Activated CD4-positive, alpha-beta T cell treated with anti-CD3 and anti-CD28 coated beads for 36 hours (primary cell): ENCODE results near the gene ANKRD6. TPM values are rescaled to one million over a fixed set of nuclear protein-coding genes. Genes with fewer than 3 reads are reported as not detected.

ENCODE experiments used
- ATAC-seq: fragments of 200-7000 bp; cut with Tn5 transposase; one replicate; pipeline ENCODE4 v1.10.0; 2021; ENCODE audit warnings: mild to moderate bottlenecking, moderate library complexity
- CTCF ChIA-PET: fragments of 350-600 bp; sonication (Branson Sonifier 250); formaldehyde crosslinking; loops from one replicate; lab custom pipeline; 2021; ENCODE audit warnings: antibody characterized with exemption; lab: Charles Lee
- POLR2A ChIA-PET: fragments of 350-600 bp; sonication (Branson Sonifier 250); formaldehyde crosslinking; loops from one replicate; lab custom pipeline; 2021; ENCODE audit warnings: antibody characterized with exemption, inconsistent platforms; lab: Charles Lee
- DNase-seq: peaks from one replicate; pipeline ENCODE4 v3.0.0-alpha.2; 2020
- H3K27ac Mint-ChIP-seq: one replicate; pipeline ENCODE4 v1.8.0; 2021; ENCODE audit warnings: mixed read lengths
- H3K27me3 Mint-ChIP-seq: one replicate; pipeline ENCODE4 v1.8.0; 2021; ENCODE audit warnings: mixed read lengths
- H3K36me3 Mint-ChIP-seq: one replicate; pipeline ENCODE4 v1.8.0; 2021; ENCODE audit warnings: low read depth, mixed read lengths
- H3K4me1 Mint-ChIP-seq: one replicate; pipeline ENCODE4 v1.8.0; 2021; ENCODE audit warnings: mixed read lengths
- H3K4me3 Mint-ChIP-seq: one replicate; pipeline ENCODE4 v1.8.0; 2021; ENCODE audit warnings: mild to moderate bottlenecking, moderate library complexity, mixed read lengths
- H3K9me3 Mint-ChIP-seq: one replicate; pipeline ENCODE4 v1.8.0; 2021; ENCODE audit warnings: low read depth, mixed read lengths
- intact Hi-C, 2 experiments: fragments of 100-400 bp; cut with DNase I in 1 of 2; cut with micrococcal nuclease in 1 of 2; formaldehyde crosslinking; loops; one replicate each; pipeline versions ENCODE4 v1.14.2 to v1.15.1; 2022 to 2024; cut with DNase I, micrococcal nuclease
- total RNA-seq, 2 experiments: library from RNA; stranded (reverse); gene quantifications; one replicate each; pipeline ENCODE4 v1.2.3, GENCODE V29; 2021

ANKRD6 gene
- total RNA-seq, 2 experiments from 2014 or later: 2.8 to 2.9 TPM

DNA sequence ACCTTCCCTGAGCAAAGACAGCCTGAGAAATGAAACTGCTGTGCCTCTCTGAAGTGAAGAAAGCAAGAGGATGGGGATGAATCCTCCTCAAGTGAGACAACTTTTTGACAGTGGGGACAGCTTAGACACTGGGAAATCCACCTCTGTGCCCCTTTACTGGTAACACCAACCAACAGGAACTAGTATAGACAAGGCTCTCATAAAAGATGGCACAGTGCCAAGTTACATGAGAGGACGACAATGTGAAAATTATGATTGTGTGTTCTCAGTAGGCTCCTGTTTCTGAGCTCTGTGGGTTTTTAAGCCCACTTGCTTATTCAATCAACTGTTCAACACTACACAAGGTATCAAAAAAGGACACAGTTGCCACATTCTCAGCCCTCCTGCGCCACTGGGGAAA lies 247.2 kb downstream of the ANKRD6 start:
- ChIA-PET POLR2A (no interaction called here), CTCF (interaction anchor here (1.7 kb wide), 1 partner anchor 40 kb away, joined by 3 read pairs; no protein-coding TSS in a partner anchor)
- no peak overlapping the region for H3K27ac Mint-ChIP-seq

DNA sequence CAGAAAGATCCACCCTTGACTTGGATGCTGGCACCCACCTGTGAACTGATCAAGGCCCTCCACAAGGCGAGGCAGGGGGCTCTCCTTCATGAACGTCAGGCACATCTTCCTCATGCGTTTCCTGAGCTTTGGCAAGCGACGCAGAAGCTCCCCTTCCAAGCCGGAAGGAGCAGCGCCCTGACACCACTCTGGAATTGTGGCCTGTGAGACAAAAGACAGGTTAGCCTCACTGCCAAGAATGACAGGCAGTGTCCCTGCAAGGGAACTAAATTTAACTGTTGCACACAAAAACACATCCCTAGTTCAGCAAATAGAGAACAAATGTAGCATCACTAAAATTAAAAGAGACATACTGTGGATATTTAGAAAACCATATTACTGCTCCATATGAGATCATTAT lies 247.6 kb downstream of the ANKRD6 start:
- Mint-ChIP-seq H3K4me3 (no peak overlapping the region), H3K36me3 (peaks cover 56% of the 10 kb centered on the region), H3K9me3 (no peaks in the 10 kb centered on the region), H3K27me3 (no peaks in the 10 kb centered on the region), H3K27ac (no peak overlapping the region), H3K4me1 (no peaks in the 10 kb centered on the region)
- ATAC-seq (no peak), DNase-seq (no peak)
- POLR2A ChIA-PET: no interaction called here
- intact Hi-C loops: no loop called here
- CTCF ChIA-PET: interaction anchor here (1.7 kb wide), 1 partner anchor 40 kb away, joined by 3 read pairs; no protein-coding TSS in a partner anchor

More for the DNA sequence above, 247.2 kb downstream of the ANKRD6 start:
- peaks cover 56% of the 10 kb centered on the region for H3K36me3 Mint-ChIP-seq
- no peak overlapping the region for H3K4me3 Mint-ChIP-seq
- DNase-seq: no peak
- no peaks in the 10 kb centered on the region for H3K9me3 Mint-ChIP-seq
- no peaks in the 10 kb centered on the region for H3K27me3 Mint-ChIP-seq
- intact Hi-C loops: no loop called here
- ATAC-seq: no peak
- no peaks in the 10 kb centered on the region for H3K4me1 Mint-ChIP-seq

DNA sequence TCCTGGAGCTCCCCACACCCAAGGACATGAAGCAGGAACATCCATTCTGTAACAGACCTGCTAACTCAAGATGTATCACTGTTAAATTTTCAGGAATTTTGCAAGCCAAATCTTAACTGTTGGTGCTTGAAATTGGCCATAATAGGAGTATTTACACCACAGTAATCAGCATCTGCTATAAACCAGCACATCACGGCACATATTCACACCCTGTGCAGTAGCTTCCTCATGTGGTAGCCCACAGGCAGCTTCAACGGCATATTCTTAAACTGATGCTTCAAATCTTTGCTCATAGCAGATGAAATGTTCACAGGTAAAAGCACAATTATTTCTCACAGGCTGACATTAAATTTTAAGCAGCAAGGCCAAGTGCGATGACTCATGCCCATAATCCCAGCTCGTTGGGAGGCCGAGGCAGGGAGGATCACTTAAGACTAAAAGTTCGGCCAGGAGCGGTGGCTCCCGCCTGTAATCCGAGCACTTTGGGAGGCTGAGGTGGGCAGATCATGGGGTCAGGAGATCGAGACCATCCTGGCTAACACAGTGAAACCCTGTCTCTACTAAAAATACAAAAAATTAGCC lies 249.1 kb downstream of the ANKRD6 start:
- intact Hi-C loops: no loop called here
- H3K4me1 Mint-ChIP-seq: no peaks in the 10 kb centered on the region
- H3K4me3 Mint-ChIP-seq: no peak overlapping the region
- ChIA-PET CTCF (interaction anchor here (0.6 kb wide), 1 partner anchor 796 kb away, joined by 4 read pairs; no protein-coding TSS in a partner anchor), POLR2A (no interaction called here)
- no peak overlapping the region for H3K27ac Mint-ChIP-seq
- no peak for ATAC-seq
- no peak for DNase-seq
- H3K36me3 Mint-ChIP-seq: peaks cover 59% of the 10 kb centered on the region
- H3K9me3 Mint-ChIP-seq: no peaks in the 10 kb centered on the region
- no peaks in the 10 kb centered on the region for H3K27me3 Mint-ChIP-seq

DNA sequence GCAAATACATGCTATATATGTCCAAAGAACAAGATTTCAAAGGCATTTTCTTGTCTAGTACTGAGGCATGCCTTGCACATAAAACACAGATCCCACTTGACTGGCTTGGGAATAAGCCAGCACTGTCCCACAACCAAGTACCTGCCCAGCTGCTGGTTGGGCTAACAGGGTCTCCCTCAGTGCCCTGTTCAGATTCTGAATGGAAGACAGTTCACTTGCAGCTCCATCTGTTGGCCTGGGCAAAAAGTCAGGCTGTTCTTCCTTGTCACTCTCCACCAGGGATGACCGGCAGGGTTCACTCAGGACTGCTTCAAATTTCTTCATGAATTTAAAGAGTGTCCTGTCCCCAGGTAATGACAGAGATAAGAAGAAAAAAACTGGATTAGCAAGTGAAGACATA lies 250.0 kb downstream of the ANKRD6 start:
- H3K27ac Mint-ChIP-seq: no peak overlapping the region
- CTCF ChIA-PET: no interaction called here
- H3K36me3 Mint-ChIP-seq: peaks cover 58% of the 10 kb centered on the region
- H3K27me3 Mint-ChIP-seq: no peaks in the 10 kb centered on the region
- no peaks in the 10 kb centered on the region for H3K9me3 Mint-ChIP-seq
- POLR2A ChIA-PET: no interaction called here
- no peak for DNase-seq
- intact Hi-C loops: no loop called here
- no peaks in the 10 kb centered on the region for H3K4me1 Mint-ChIP-seq
- H3K4me3 Mint-ChIP-seq: no peak overlapping the region
- no peak for ATAC-seq

Other genes with a start within 250 kb of the ANKRD6 start
- not detected for gene GABRR1, start 215.8 kb upstream of the ANKRD6 start, total RNA-seq
- gene GABRR2, start 117.9 kb upstream of the ANKRD6 start, total RNA-seq: under 1 TPM; 0.14 to 0.49 TPM
- gene UBE2J1, start 80.4 kb upstream of the ANKRD6 start, total RNA-seq: 10 to 100 TPM; 18.7 to 21.7 TPM
- 10 to 100 TPM; 19.6 to 20.1 TPM for gene RRAGD, start 20.9 kb upstream of the ANKRD6 start, total RNA-seq
- gene LYRM2, start 205.6 kb downstream of the ANKRD6 start, total RNA-seq: 10 to 100 TPM; 24.5 to 27.9 TPM